HG03039 (cell line): Measurements from ENCODE around the gene ANKFN1.

Experiments used
- ATAC-seq: cut with Tn5 transposase; IDR thresholded peaks from one replicate; pipeline ENCODE4 v1.9.1; 2021; ENCODE audit warnings: mild to moderate bottlenecking, moderate library complexity; ENCODE audit not compliant: unreplicated experiment

Gene ANKFN1

GRCh38 chr17:56434610-56435009 is 281.3 kb downstream of the ANKFN1 start:
- ATAC-seq: no peak

GRCh38 chr17:56436142-56436541 is 282.9 kb downstream of the ANKFN1 start:
- ATAC-seq: no peak

- ATAC-seq: no peak
Observed at GRCh38 chr17:56440419-56440818, 287.1 kb downstream of the ANKFN1 start.

- ATAC-seq: no peak
Observed at GRCh38 chr17:56441308-56441707, 288.0 kb downstream of the ANKFN1 start.

GRCh38 chr17:56445692-56446411 is 292.6 kb downstream of the ANKFN1 start:
- no peak for ATAC-seq

- ATAC-seq: no peak
Observed at GRCh38 chr17:56447171-56447570, 293.9 kb downstream of the ANKFN1 start.

- ATAC-seq: no peak
Observed at GRCh38 chr17:56448371-56448770, 295.1 kb downstream of the ANKFN1 start.

- ATAC-seq: no peak
Observed at GRCh38 chr17:56449176-56449575, 295.9 kb downstream of the ANKFN1 start.

- ATAC-seq: no peak
Observed at GRCh38 chr17:56451629-56452028, 298.4 kb downstream of the ANKFN1 start.

GRCh38 chr17:56452461-56452860 is 299.2 kb downstream of the ANKFN1 start:
- no peak for ATAC-seq

- ATAC-seq: no peak
Observed at GRCh38 chr17:56457501-56457900, 304.2 kb downstream of the ANKFN1 start.

- no peak for ATAC-seq
Observed at GRCh38 chr17:56465886-56466285, 312.6 kb downstream of the ANKFN1 start.

- no peak for ATAC-seq
Observed at GRCh38 chr17:56468840-56469239, 315.6 kb downstream of the ANKFN1 start.

- no peak for ATAC-seq
Observed at GRCh38 chr17:56471696-56472095, 318.4 kb downstream of the ANKFN1 start.

GRCh38 chr17:56475116-56475515 is 321.8 kb downstream of the ANKFN1 start:
- ATAC-seq: no peak

GRCh38 chr17:56478836-56479447 is 325.7 kb downstream of the ANKFN1 start:
- no peak for ATAC-seq

- ATAC-seq: no peak
Observed at GRCh38 chr17:56480501-56480900, 327.2 kb downstream of the ANKFN1 start.

- no peak for ATAC-seq
Observed at GRCh38 chr17:56481659-56482058, 328.4 kb downstream of the ANKFN1 start.

GRCh38 chr17:56482229-56482628 is 329.0 kb downstream of the ANKFN1 start:
- no peak for ATAC-seq

- ATAC-seq: no peak
Observed at GRCh38 chr17:56486732-56487131, 333.5 kb downstream of the ANKFN1 start.

- no peak for ATAC-seq
Observed at GRCh38 chr17:56488800-56489199, 335.5 kb downstream of the ANKFN1 start.

GRCh38 chr17:56489980-56490379 is 336.7 kb downstream of the ANKFN1 start:
- ATAC-seq: no peak

- ATAC-seq: no peak
Observed at GRCh38 chr17:56495556-56495955, 342.3 kb downstream of the ANKFN1 start.
